Superior temporal gyrus (tissue), 1 donor: ENCODE data around the gene TRAP1.
"Not testable (repeated sequence)": the region's sequence is repeated elsewhere in the genome, so short reads cannot be mapped to it uniquely, and the experiment has no call there.

Experiments used
- DNase-seq: peaks from one replicate; pipeline ENCODE4 v3.0.0-alpha.2; 2016; ENCODE audit errors: extremely low spot score

TRAP1 gene

GRCh38 chr16:3673676-3674377, 43.5 kb downstream of the TRAP1 start:
- no peak for DNase-seq

GRCh38 chr16:3673201-3673600, 44.1 kb downstream of the TRAP1 start:
- DNase-seq = no peak

- no peak for DNase-seq
These were observed 44.7 kb downstream of the TRAP1 start for GRCh38 chr16:3672571-3673041.

GRCh38 chr16:3671424-3671823, 45.9 kb downstream of the TRAP1 start:
- no peak for DNase-seq

- no peak for DNase-seq
These were observed 46.6 kb downstream of the TRAP1 start for GRCh38 chr16:3670711-3671110.

GRCh38 chr16:3669082-3669481, 48.2 kb downstream of the TRAP1 start:
- DNase-seq = no peak

GRCh38 chr16:3668626-3669025, 48.7 kb downstream of the TRAP1 start:
- DNase-seq = no peak

GRCh38 chr16:3665508-3665907, 51.8 kb downstream of the TRAP1 start:
- no peak for DNase-seq

GRCh38 chr16:3664187-3664896, 53.0 kb downstream of the TRAP1 start:
- DNase-seq = no peak

- DNase-seq = no peak
These were observed 54.7 kb downstream of the TRAP1 start for GRCh38 chr16:3662601-3663000.

GRCh38 chr16:3661922-3662321, 55.4 kb downstream of the TRAP1 start:
- no peak for DNase-seq

- DNase-seq = no peak
These were observed 56.0 kb downstream of the TRAP1 start for GRCh38 chr16:3661311-3661710.

GRCh38 chr16:3659251-3659650, 58.1 kb downstream of the TRAP1 start:
- no peak for DNase-seq

- no peak for DNase-seq
These were observed 60.5 kb downstream of the TRAP1 start for GRCh38 chr16:3656491-3657468.

GRCh38 chr16:3656160-3656490, 61.2 kb downstream of the TRAP1 start:
- not testable (repeated sequence) for DNase-seq

- DNase-seq = no peak
These were observed 61.7 kb downstream of the TRAP1 start for GRCh38 chr16:3655396-3656159.

- no peak for DNase-seq
These were observed 62.3 kb downstream of the TRAP1 start for GRCh38 chr16:3655030-3655395.

GRCh38 chr16:3654249-3654991, 62.9 kb downstream of the TRAP1 start, which contains the start of gene DNASE1:
DNASE1 (plus strand) TSS chr16:3654691; CDS start chr16:3655374, 683 bp downstream.
- DNase-seq = peak; percentile 46

- DNase-seq = no peak
These were observed 64.7 kb downstream of the TRAP1 start for GRCh38 chr16:3652373-3653195.
